MM.1S (cell line): ENCODE results near the gene PIK3R1.

Source experiments
- DNase-seq: peaks from one replicate; pipeline ENCODE4 v3.0.0-alpha.2; 2015
- H2AFZ ChIP-seq: fragments of 300-600 bp; sonication (generic); 2 replicates; pipeline ENCODE4 v1.6.0; 2016; ENCODE audit warnings: antibody characterized with exemption, low read length
- H3F3A ChIP-seq: fragments of 300-600 bp; sonication (generic); 2 replicates; pipeline ENCODE4 v1.6.1; 2016; ENCODE audit warnings: mild to moderate bottlenecking, antibody characterized with exemption, low read length, moderate library complexity, mixed read lengths; ENCODE audit not compliant: insufficient read depth
- H3K27ac ChIP-seq: fragments of 300-600 bp; sonication (generic); 2 replicates; pipeline ENCODE4 v1.5.1; 2016; ENCODE audit warnings: mild to moderate bottlenecking, low read length
- H3K27me3 ChIP-seq: fragments of 300-600 bp; sonication (generic); replicated peaks from 2 replicates; pipeline ENCODE4 v1.6.0; 2016; ENCODE audit warnings: low read length; ENCODE audit not compliant: insufficient read depth
- H3K36me3 ChIP-seq: fragments of 300-600 bp; sonication (generic); replicated peaks from 2 replicates; pipeline ENCODE4 v1.6.1; 2016; ENCODE audit warnings: mild to moderate bottlenecking, low read length, mixed read lengths; ENCODE audit not compliant: insufficient read depth
- H3K4me1 ChIP-seq: fragments of 300-600 bp; sonication (generic); 2 replicates; pipeline ENCODE4 v1.6.1; 2016; ENCODE audit warnings: low read length, mixed read lengths
- H3K4me2 ChIP-seq: fragments of 300-600 bp; sonication (generic); 2 replicates; pipeline ENCODE4 v1.6.0; 2016; ENCODE audit warnings: low read depth, low read length
- H3K4me3 ChIP-seq: fragments of 300-600 bp; sonication (generic); 2 replicates; pipeline ENCODE4 v1.5.1; 2016; ENCODE audit warnings: low read length, mixed read lengths
- H3K79me2 ChIP-seq: fragments of 300-600 bp; sonication (generic); 2 replicates; pipeline ENCODE4 v1.6.1; 2016; ENCODE audit warnings: mixed run types, low read length, mixed read lengths
- H3K9ac ChIP-seq: fragments of 300-600 bp; sonication (generic); 2 replicates; pipeline ENCODE4 v1.6.1; 2016; ENCODE audit warnings: low read length, mixed read lengths
- H3K9me2 ChIP-seq: fragments of 300-600 bp; sonication (generic); replicated peaks from 2 replicates; pipeline ENCODE4 v1.6.1; 2016; ENCODE audit warnings: mild to moderate bottlenecking, low read length, mixed read lengths; ENCODE audit not compliant: insufficient read depth
- H3K9me3 ChIP-seq: fragments of 300-600 bp; sonication (generic); replicated peaks from 2 replicates; pipeline ENCODE4 v1.6.1; 2016; ENCODE audit warnings: mild to moderate bottlenecking, low read length, mixed read lengths; ENCODE audit not compliant: insufficient read depth
- H4K20me1 ChIP-seq: fragments of 300-600 bp; sonication (generic); 2 replicates; pipeline ENCODE4 v1.6.1; 2016; ENCODE audit warnings: mild to moderate bottlenecking, low read length, moderate library complexity, mixed read lengths; ENCODE audit not compliant: insufficient read depth
- EZH2 ChIP-seq: fragments of 300-600 bp; sonication (generic); optimal IDR thresholded peaks from 2 replicates; pipeline ENCODE3; 2017; ENCODE audit warnings: low read depth, mild to moderate bottlenecking, antibody characterized with exemption, low read length, mixed read lengths
- EZH2phosphoT487 ChIP-seq: fragments of 300-600 bp; sonication (generic); IDR thresholded peaks from 2 replicates; pipeline ENCODE4 v1.6.1; 2018; ENCODE audit warnings: antibody characterized with exemption, low read length
- TF ChIP-seq, protein P1 (sequence below): fragments of 300-600 bp; sonication (generic); IDR thresholded peaks from 2 replicates; pipeline ENCODE4 v1.5.1; 2016; ENCODE audit warnings: antibody characterized with exemption, low read length, mixed read lengths

The PIK3R1 gene

DNA sequence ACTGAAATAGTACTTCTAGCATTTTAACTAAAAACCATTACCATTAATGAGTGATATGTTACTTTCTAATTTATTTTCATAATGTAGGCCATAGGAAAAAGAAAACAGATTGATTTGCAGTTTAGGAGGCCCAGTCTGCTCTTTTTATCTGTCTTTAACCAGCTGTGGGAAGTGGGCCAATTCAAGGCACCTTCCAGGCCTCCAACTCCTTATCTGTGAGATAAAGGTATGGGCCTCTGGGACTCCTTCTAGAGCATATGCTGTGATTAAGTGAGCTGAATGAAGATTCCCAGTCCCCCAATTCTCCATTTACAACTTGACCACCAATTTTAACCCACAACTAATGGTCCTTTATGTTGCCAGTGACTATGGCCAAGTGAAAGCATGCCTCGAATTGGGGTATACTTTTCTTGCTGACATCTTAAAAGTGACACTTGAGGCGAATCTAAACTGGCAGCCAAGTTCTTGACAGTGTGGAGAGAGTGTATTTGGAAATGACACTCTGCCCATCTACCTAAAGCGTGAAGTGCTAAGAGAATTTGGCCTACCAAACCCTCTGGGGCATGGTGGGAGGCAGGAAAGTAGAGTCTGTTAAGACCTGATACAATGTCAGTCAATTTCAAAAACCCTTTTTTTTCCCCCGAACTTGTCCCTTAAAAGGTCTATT lies 88.3 kb downstream of the PIK3R1 start:
- H3K4me3 ChIP-seq: no peak overlapping the region
- H3K9me3 ChIP-seq: no peaks in the 10 kb centered on the region
- H3K9me2 ChIP-seq: no peaks in the 10 kb centered on the region
- no peak overlapping the region for H3K4me2 ChIP-seq
- H3K4me1 ChIP-seq: no peaks in the 10 kb centered on the region
- TF ChIP-seq, protein P1, sequence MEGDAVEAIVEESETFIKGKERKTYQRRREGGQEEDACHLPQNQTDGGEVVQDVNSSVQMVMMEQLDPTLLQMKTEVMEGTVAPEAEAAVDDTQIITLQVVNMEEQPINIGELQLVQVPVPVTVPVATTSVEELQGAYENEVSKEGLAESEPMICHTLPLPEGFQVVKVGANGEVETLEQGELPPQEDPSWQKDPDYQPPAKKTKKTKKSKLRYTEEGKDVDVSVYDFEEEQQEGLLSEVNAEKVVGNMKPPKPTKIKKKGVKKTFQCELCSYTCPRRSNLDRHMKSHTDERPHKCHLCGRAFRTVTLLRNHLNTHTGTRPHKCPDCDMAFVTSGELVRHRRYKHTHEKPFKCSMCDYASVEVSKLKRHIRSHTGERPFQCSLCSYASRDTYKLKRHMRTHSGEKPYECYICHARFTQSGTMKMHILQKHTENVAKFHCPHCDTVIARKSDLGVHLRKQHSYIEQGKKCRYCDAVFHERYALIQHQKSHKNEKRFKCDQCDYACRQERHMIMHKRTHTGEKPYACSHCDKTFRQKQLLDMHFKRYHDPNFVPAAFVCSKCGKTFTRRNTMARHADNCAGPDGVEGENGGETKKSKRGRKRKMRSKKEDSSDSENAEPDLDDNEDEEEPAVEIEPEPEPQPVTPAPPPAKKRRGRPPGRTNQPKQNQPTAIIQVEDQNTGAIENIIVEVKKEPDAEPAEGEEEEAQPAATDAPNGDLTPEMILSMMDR: no peak
- no peak for TF ChIP-seq EZH2phosphoT487
- TF ChIP-seq EZH2: no peak
- no peaks in the 10 kb centered on the region for H3K27me3 ChIP-seq
- H3K9ac ChIP-seq: no peak overlapping the region
- H3K79me2 ChIP-seq: no peaks in the 10 kb centered on the region
- H2AFZ ChIP-seq: no peak overlapping the region
- H3F3A ChIP-seq: no peaks in the 10 kb centered on the region
- H3K27ac ChIP-seq: no peak overlapping the region
- H4K20me1 ChIP-seq: no peaks in the 10 kb centered on the region
- DNase-seq: no peak
- no peaks in the 10 kb centered on the region for H3K36me3 ChIP-seq

DNA sequence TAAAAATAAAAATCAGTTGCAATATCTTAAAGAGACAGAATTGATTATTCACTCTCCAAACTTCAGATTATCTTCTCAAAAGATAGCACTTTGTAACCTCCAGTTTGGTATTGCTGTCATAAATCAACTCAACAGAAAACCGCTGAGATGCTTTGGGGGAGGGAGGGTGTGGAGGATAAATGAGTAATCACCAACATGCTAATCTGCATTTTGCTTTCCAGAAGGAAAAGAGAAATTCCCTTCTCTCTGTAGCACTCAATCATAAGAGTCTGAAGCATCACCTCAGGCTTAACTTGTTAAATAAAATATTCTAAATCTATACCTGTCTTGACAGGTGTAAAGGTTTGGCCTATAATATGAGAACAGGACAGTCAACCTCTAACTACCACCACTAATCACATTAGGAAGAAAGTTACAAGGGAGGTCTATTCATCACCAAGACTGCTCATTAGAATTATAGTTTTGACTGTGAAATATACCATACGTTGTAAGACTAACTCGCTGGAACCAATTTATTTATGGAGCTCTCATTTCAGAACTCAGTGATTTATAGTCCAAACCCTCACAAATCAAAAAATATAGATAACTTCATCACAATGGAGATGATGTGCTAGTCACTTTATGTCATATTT lies 89.0 kb downstream of the PIK3R1 start:
- no peaks in the 10 kb centered on the region for H3K79me2 ChIP-seq
- no peak overlapping the region for H2AFZ ChIP-seq
- H3F3A ChIP-seq: no peaks in the 10 kb centered on the region
- H3K4me2 ChIP-seq: no peak overlapping the region
- no peaks in the 10 kb centered on the region for H3K9me2 ChIP-seq
- H4K20me1 ChIP-seq: no peaks in the 10 kb centered on the region
- no peaks in the 10 kb centered on the region for H3K9me3 ChIP-seq
- no peak overlapping the region for H3K27ac ChIP-seq
- TF ChIP-seq, protein P1: no peak
- TF ChIP-seq EZH2phosphoT487 (no peak), EZH2 (no peak)
- no peak overlapping the region for H3K9ac ChIP-seq
- no peaks in the 10 kb centered on the region for H3K36me3 ChIP-seq
- H3K4me3 ChIP-seq: no peak overlapping the region
- DNase-seq: no peak
- H3K27me3 ChIP-seq: no peaks in the 10 kb centered on the region
- H3K4me1 ChIP-seq: no peaks in the 10 kb centered on the region

DNA sequence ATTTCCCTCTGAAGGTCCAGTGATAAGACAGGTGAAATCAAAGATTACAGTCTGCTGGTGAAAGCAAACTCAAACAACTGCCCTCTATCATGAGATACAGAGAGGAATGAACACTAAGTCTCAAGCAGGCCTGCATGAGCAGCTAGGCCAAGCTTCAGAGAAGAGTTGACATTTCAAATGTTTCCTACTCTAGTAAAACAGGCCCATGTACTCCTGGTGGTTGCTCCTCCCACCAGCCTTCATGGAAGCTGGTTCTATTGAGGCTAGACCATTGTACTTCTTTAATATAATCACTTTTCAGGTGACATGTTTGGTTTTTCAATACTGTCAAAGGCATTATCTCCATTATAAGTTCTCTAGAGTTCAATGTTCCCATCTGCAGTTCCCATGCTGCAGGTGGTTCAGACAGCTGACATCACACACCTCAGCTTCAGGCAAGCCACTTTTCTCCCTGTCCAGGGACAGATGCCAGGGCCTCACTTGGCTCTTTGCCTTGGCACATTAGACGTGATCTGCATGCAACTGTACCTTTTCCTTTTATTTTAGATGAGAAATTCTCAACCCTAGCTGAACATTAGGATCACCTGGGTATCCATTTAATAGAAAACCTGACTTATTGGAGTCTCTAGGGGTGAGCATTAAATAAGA lies 89.8 kb downstream of the PIK3R1 start:
- Histone ChIP-seq H2AFZ (no peak overlapping the region), H3K9me2 (no peaks in the 10 kb centered on the region), H3K4me3 (no peak overlapping the region), H3K36me3 (no peaks in the 10 kb centered on the region), H3K27ac (no peak overlapping the region), H3F3A (no peaks in the 10 kb centered on the region), H3K27me3 (no peaks in the 10 kb centered on the region), H3K79me2 (no peaks in the 10 kb centered on the region), H3K4me1 (no peaks in the 10 kb centered on the region), H4K20me1 (no peaks in the 10 kb centered on the region), H3K9ac (no peak overlapping the region), H3K4me2 (no peak overlapping the region), H3K9me3 (no peaks in the 10 kb centered on the region)
- DNase-seq: no peak
- TF ChIP-seq EZH2phosphoT487 (no peak), EZH2 (no peak)
- TF ChIP-seq, protein P1: no peak
